Measurements from ENCODE around the gene OGG1.

- TF ChIP-seq POLR2AphosphoS5 (IDR thresholded peaks at IDR 0.05) = no peak
- no peak for TF ChIP-seq CTCF (IDR thresholded peaks at IDR 0.05; ENCODE audit: poor library complexity, severe bottlenecking)
- TF ChIP-seq EZH2 (IDR thresholded peaks at IDR 0.05; ENCODE audit: borderline replicate concordance, insufficient read depth, low read length, poor library complexity, severe bottlenecking) = no peak
- no peak for TF ChIP-seq EP300 (conservative IDR thresholded peaks at IDR 0.05; ENCODE audit: poor library complexity, severe bottlenecking)
- no peak for TF ChIP-seq SMC3 (conservative IDR thresholded peaks at IDR 0.05; ENCODE audit: poor library complexity)
- TF ChIP-seq REST (IDR thresholded peaks at IDR 0.05; ENCODE audit: borderline replicate concordance) = no peak
These were observed 3.4 kb upstream of the OGG1 start for GRCh38 chr3:9746330-9746729.
